ENCODE results near the gene VILL. TPM values are rescaled to one million over a fixed set of nuclear protein-coding genes. Genes with fewer than 3 reads are reported as not detected.

VILL gene
- total RNA-seq, 1 donor from 2014 or later = 1.5 TPM

- H3K9ac ChIP-seq (ENCODE audit: low read length) = no peak overlapping the region
- Mint-ChIP-seq H3K9me3 (ENCODE audit: unreplicated experiment) (peaks cover 3% of the 10 kb centered on the region), H3K27me3 (ENCODE audit: low read depth, unreplicated experiment) (no peaks in the 10 kb centered on the region), H3K4me3 (ENCODE audit: unreplicated experiment) (no peak overlapping the region), H3K4me1 (ENCODE audit: low read depth, unreplicated experiment) (no peaks in the 10 kb centered on the region), H3K27ac (ENCODE audit: unreplicated experiment) (no peak overlapping the region), H3K36me3 (ENCODE audit: low read depth, unreplicated experiment) (peaks cover 29% of the 10 kb centered on the region)
- no peaks in the 10 kb centered on the region for H3K79me2 ChIP-seq (ENCODE audit: insufficient read depth, low read length)
- no peak overlapping the region for H3K4me3 ChIP-seq (ENCODE audit: insufficient read depth, low read depth, low read length)
- no peak overlapping the region for H3K27ac ChIP-seq (ENCODE audit: low read depth, low read length)
- no peaks in the 10 kb centered on the region for H3K27me3 ChIP-seq (ENCODE audit: insufficient read depth, low read length)
- no peak for FAIRE-seq
- no peaks in the 10 kb centered on the region for H3K4me1 ChIP-seq (ENCODE audit: insufficient read depth, low read length)
- TF ChIP-seq CTCF (IDR thresholded peaks at IDR 0.05; ENCODE audit: insufficient read depth, low read depth, low read length) (no peak), EZH2 (IDR thresholded peaks at IDR 0.05; ENCODE audit: insufficient read depth, low read length) (no peak)
- peaks cover 4% of the 10 kb centered on the region for H3K36me3 ChIP-seq (ENCODE audit: insufficient read depth, low read length)
- peaks cover 8% of the 10 kb centered on the region for H4K20me1 ChIP-seq (ENCODE audit: insufficient read depth, low read length)
- H3K9me3 ChIP-seq (ENCODE audit: insufficient read depth, low read depth, low read length) = no peaks in the 10 kb centered on the region
- H2AFZ ChIP-seq (ENCODE audit: low read depth, low read length) = no peak overlapping the region
- no peak for DNase-seq (ENCODE audit: low read depth)
- H3K4me2 ChIP-seq (ENCODE audit: low read length) = no peak overlapping the region
Measured at GRCh38 chr3:38016847-38017444, 26.4 kb downstream of the VILL start.

- peaks cover 29% of the 10 kb centered on the region for H3K36me3 Mint-ChIP-seq (ENCODE audit: low read depth, unreplicated experiment)
- Histone ChIP-seq H3K27ac (ENCODE audit: low read depth, low read length) (no peak overlapping the region), H3K9me3 (ENCODE audit: insufficient read depth, low read depth, low read length) (no peaks in the 10 kb centered on the region), H3K4me2 (ENCODE audit: low read length) (no peak overlapping the region), H3K4me3 (ENCODE audit: insufficient read depth, low read depth, low read length) (no peak overlapping the region), H3K4me1 (ENCODE audit: insufficient read depth, low read length) (no peaks in the 10 kb centered on the region), H3K79me2 (ENCODE audit: insufficient read depth, low read length) (no peaks in the 10 kb centered on the region), H2AFZ (ENCODE audit: low read depth, low read length) (no peak overlapping the region), H3K36me3 (ENCODE audit: insufficient read depth, low read length) (peaks cover 4% of the 10 kb centered on the region), H3K27me3 (ENCODE audit: insufficient read depth, low read length) (no peaks in the 10 kb centered on the region), H4K20me1 (ENCODE audit: insufficient read depth, low read length) (peaks cover 10% of the 10 kb centered on the region), H3K9ac (ENCODE audit: low read length) (no peak overlapping the region)
- no peak for DNase-seq (ENCODE audit: low read depth)
- H3K9me3 Mint-ChIP-seq (ENCODE audit: unreplicated experiment) = peaks cover 3% of the 10 kb centered on the region
- no peak for FAIRE-seq
- no peaks in the 10 kb centered on the region for H3K27me3 Mint-ChIP-seq (ENCODE audit: low read depth, unreplicated experiment)
- no peak overlapping the region for H3K4me3 Mint-ChIP-seq (ENCODE audit: unreplicated experiment)
- no peak overlapping the region for H3K27ac Mint-ChIP-seq (ENCODE audit: unreplicated experiment)
- TF ChIP-seq EZH2 (IDR thresholded peaks at IDR 0.05; ENCODE audit: insufficient read depth, low read length) (no peak), CTCF (IDR thresholded peaks at IDR 0.05; ENCODE audit: insufficient read depth, low read depth, low read length) (no peak)
- H3K4me1 Mint-ChIP-seq (ENCODE audit: low read depth, unreplicated experiment) = no peaks in the 10 kb centered on the region
Measured at GRCh38 chr3:38017445-38018295, 27.1 kb downstream of the VILL start.

Data from astrocyte (in vitro differentiated cells and primary cell).